SU-DHL-6 (cell line): Measurements from ENCODE around the gene ADD2.
"Not testable (repeated sequence)": the region's sequence is repeated elsewhere in the genome, so short reads cannot be mapped to it uniquely, and the experiment has no call there.

Experiments used
- H2AFZ ChIP-seq: fragments of 200-600 bp; sonication (generic); 2 replicates; pipeline ENCODE4 v1.6.1; 2014; ENCODE audit warnings: low read depth, mild to moderate bottlenecking, moderate library complexity, mixed read lengths, antibody characterized with exemption, low read length; ENCODE audit not compliant: severe bottlenecking
- H3F3A ChIP-seq: fragments of 200-600 bp; shearing (Covaris generic); 2 replicates; pipeline ENCODE4 v1.6.0; 2016; ENCODE audit warnings: antibody characterized with exemption, mild to moderate bottlenecking; ENCODE audit not compliant: insufficient read depth
- H3K27ac ChIP-seq: fragments of 200-600 bp; sonication (generic); 2 replicates; pipeline ENCODE4 v1.5.1; 2016; ENCODE audit warnings: low read depth, mild to moderate bottlenecking, low read length, moderate library complexity, mixed read lengths
- H3K27me3 ChIP-seq: fragments of 200-600 bp; sonication (generic), shearing (Covaris generic); 2 replicates; pipeline ENCODE4 v1.6.0; 2014; ENCODE audit warnings: mild to moderate bottlenecking, low read length
- H3K36me3 ChIP-seq: fragments of 200-600 bp; sonication (generic); 2 replicates; pipeline ENCODE4 v1.6.1; 2014; ENCODE audit warnings: mild to moderate bottlenecking, low read length, mixed read lengths
- H3K4me2 ChIP-seq: fragments of 300-600, 200-600 bp; shearing (Covaris generic), sonication (generic); 2 replicates; pipeline ENCODE4 v1.6.0; 2014; ENCODE audit warnings: low read length, low read depth, mild to moderate bottlenecking; ENCODE audit not compliant: poor library complexity, severe bottlenecking
- H3K4me3 ChIP-seq: fragments of 200-600 bp; sonication (generic); 2 replicates; pipeline ENCODE4 v1.5.1; 2014; ENCODE audit warnings: antibody characterized with exemption, low read length, mild to moderate bottlenecking, mixed read lengths; ENCODE audit not compliant: insufficient read depth, poor library complexity, severe bottlenecking
- H3K79me2 ChIP-seq: fragments of 200-600 bp; sonication (generic); 2 replicates; pipeline ENCODE4 v1.6.1; 2014; ENCODE audit warnings: mild to moderate bottlenecking, low read length, moderate library complexity; ENCODE audit not compliant: insufficient read depth
- H3K9ac ChIP-seq: fragments of 200-600 bp; sonication (generic); 2 replicates; pipeline ENCODE4 v1.7.0; 2014; ENCODE audit warnings: mild to moderate bottlenecking, low read length
- H3K9me2 ChIP-seq: fragments of 200-600 bp; sonication (generic); replicated peaks from 2 replicates; pipeline ENCODE4 v1.6.1; 2014; ENCODE audit warnings: low read length; ENCODE audit not compliant: insufficient read depth
- H3K9me3 ChIP-seq: fragments of 200-600 bp; sonication (generic); 2 replicates; pipeline ENCODE4 v1.6.1; 2014; ENCODE audit warnings: low read length, mixed read lengths; ENCODE audit not compliant: insufficient read depth
- H4K20me1 ChIP-seq: fragments of 200-600 bp; sonication (generic); 2 replicates; pipeline ENCODE4 v1.6.1; 2014; ENCODE audit warnings: low read depth, mild to moderate bottlenecking, antibody characterized with exemption, low read length, moderate library complexity, mixed read lengths
- EZH2phosphoT487 ChIP-seq: fragments of 200-600 bp; sonication (generic), shearing (Covaris generic); conservative IDR thresholded peaks from 2 replicates; pipeline ENCODE4 v1.6.1; 2018; ENCODE audit warnings: mild to moderate bottlenecking, antibody characterized with exemption, low read length, moderate library complexity, mixed read lengths
- TF ChIP-seq, protein P1 (sequence below): fragments of 200-600 bp; sonication (generic); IDR thresholded peaks from one replicate; pipeline ENCODE4 v1.5.1; 2017; ENCODE audit warnings: antibody characterized with exemption, mild to moderate bottlenecking, low read length, moderate library complexity; ENCODE audit not compliant: insufficient read depth, poor library complexity, severe bottlenecking

ADD2 gene

DNA sequence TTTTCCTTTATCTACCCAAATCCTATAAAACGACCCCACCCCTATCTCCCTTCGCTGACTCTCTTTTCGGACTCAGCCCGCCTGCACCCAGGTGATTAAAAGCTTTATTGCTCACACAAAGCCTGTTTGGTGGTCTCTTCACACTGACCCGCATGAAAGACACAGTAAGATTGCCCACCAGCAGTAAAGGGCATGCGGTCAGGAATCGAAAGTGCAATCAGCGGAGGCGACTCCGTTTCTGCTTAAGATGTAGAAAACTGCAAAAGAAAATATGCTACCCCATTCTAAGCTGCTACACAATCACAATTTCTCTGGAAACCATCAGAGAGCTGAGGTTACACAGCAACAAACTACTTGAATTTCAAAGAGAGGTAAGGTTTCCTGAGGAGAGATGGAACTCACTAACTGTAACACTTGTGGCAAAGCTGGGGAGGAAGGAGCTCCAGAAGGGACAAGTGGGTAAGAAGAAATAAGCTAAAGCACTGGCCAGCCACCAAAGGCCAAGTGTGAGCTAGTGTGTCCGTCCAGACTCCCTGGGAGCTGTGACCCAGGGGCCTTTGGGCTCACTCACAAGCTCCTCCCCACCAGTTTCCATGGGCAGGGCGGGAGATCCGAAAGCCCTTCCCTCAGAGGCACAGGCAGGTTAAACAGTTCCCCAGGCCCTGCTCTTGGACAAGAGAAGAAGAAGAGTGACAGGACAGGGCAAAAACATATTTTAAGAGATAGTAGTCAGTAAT is 141.6 kb downstream of the ADD2 start:
- no peaks in the 10 kb centered on the region for H3K9me3 ChIP-seq
- no peaks in the 10 kb centered on the region for H3K79me2 ChIP-seq
- H3K9me2 ChIP-seq, result no peaks in the 10 kb centered on the region
- H4K20me1 ChIP-seq, result no peaks in the 10 kb centered on the region
- no peak overlapping the region for H3K9ac ChIP-seq
- H3K4me2 ChIP-seq, result no peak overlapping the region
- no peaks in the 10 kb centered on the region for H3K27me3 ChIP-seq
- no peak overlapping the region for H3K4me3 ChIP-seq
- H3K36me3 ChIP-seq, result no peaks in the 10 kb centered on the region
- no peak overlapping the region for H3K27ac ChIP-seq
- TF ChIP-seq, protein P1, sequence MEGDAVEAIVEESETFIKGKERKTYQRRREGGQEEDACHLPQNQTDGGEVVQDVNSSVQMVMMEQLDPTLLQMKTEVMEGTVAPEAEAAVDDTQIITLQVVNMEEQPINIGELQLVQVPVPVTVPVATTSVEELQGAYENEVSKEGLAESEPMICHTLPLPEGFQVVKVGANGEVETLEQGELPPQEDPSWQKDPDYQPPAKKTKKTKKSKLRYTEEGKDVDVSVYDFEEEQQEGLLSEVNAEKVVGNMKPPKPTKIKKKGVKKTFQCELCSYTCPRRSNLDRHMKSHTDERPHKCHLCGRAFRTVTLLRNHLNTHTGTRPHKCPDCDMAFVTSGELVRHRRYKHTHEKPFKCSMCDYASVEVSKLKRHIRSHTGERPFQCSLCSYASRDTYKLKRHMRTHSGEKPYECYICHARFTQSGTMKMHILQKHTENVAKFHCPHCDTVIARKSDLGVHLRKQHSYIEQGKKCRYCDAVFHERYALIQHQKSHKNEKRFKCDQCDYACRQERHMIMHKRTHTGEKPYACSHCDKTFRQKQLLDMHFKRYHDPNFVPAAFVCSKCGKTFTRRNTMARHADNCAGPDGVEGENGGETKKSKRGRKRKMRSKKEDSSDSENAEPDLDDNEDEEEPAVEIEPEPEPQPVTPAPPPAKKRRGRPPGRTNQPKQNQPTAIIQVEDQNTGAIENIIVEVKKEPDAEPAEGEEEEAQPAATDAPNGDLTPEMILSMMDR, result no peak
- no peak for TF ChIP-seq EZH2phosphoT487
- H3F3A ChIP-seq, result no peaks in the 10 kb centered on the region
- H2AFZ ChIP-seq, result no peak overlapping the region

DNA sequence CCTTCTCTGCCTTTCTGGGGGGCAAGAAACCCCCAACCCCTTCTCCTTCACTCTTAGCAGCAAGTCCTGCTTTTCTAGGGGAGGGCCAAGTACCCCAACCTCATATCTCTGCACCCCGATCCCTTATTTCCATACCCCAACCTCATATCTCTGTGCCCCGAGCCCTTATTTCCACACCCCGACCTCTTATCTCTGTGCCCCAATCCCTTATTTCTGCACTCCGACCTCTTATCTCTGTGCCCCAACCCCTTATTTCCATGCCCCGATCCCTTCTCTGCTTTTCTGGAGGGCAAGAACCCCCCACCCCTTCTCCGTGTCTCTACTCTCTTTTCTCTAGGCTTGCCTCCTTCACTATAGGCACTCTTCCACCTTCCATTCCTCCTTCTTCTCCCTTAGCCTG is 146.5 kb downstream of the ADD2 start:
- not testable (repeated sequence) for H3K27me3 ChIP-seq, H4K20me1 ChIP-seq, H3K79me2 ChIP-seq, H3K36me3 ChIP-seq, H3K27ac ChIP-seq, H3F3A ChIP-seq, H3K9me2 ChIP-seq, H3K4me2 ChIP-seq, H3K9me3 ChIP-seq, H3K4me3 ChIP-seq, H2AFZ ChIP-seq, H3K9ac ChIP-seq

DNA sequence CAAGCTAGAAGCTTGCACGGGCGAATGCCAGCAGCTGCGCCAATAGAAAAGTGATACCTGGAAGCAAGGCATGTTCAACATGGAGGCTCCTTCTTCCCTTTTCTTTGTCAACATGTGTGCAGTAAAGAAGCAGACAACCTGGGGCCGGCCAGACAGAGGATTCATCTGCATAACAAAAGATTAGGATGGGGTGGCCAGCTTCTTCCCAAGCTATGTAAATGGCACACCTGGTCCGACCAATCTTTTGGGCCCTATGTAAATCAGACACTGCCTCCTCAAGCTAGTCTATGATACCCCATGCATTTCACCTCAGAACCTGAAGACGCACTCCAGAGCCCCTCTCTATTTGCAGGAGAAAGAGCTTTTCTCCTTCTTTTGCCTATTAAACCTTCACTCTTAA is 148.0 kb downstream of the ADD2 start:
- no peaks in the 10 kb centered on the region for H3K79me2 ChIP-seq
- H3K27me3 ChIP-seq, result no peaks in the 10 kb centered on the region
- H3K4me3 ChIP-seq, result no peak overlapping the region
- H3K4me2 ChIP-seq, result no peak overlapping the region
- TF ChIP-seq EZH2phosphoT487, result no peak
- TF ChIP-seq, protein P1, result no peak
- no peak overlapping the region for H3K9ac ChIP-seq
- H3K9me3 ChIP-seq, result no peaks in the 10 kb centered on the region
- H3K9me2 ChIP-seq, result no peaks in the 10 kb centered on the region
- H3F3A ChIP-seq, result no peaks in the 10 kb centered on the region
- no peak overlapping the region for H3K27ac ChIP-seq
- no peaks in the 10 kb centered on the region for H4K20me1 ChIP-seq
- no peaks in the 10 kb centered on the region for H3K36me3 ChIP-seq
- H2AFZ ChIP-seq, result no peak overlapping the region

DNA sequence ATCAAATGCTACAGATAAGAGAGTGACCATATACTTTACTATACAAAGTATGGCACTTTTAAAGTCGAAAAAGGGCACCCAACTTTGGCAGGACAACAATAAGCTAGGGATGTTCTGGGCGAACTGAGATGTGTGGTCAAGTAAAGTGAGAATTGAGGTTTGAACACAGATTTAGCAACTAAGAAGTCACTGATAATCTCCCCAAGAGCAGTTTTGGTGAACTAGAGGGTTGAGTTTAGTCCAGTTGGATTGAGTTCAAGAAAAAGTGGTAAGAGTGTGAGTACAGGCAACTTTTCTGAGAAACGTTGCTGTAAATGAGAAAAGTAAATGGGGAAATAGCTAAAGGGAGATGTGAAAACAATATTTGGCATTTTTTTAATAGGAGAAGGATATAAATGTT is 148.8 kb downstream of the ADD2 start:
- no peak overlapping the region for H3K4me3 ChIP-seq

More for the DNA sequence above, 148.8 kb downstream of the ADD2 start:
- Histone ChIP-seq H3K27me3 (no peaks in the 10 kb centered on the region), H3K9ac (no peak overlapping the region), H3K36me3 (no peaks in the 10 kb centered on the region), H3K4me2 (no peak overlapping the region), H3K27ac (no peak overlapping the region), H3K9me2 (no peaks in the 10 kb centered on the region), H2AFZ (no peak overlapping the region), H4K20me1 (no peaks in the 10 kb centered on the region), H3K9me3 (no peaks in the 10 kb centered on the region), H3K79me2 (no peaks in the 10 kb centered on the region), H3F3A (no peaks in the 10 kb centered on the region)
- TF ChIP-seq EZH2phosphoT487, result no peak
- TF ChIP-seq, protein P1, result no peak
